ENCODE results near the gene PLXDC2. TPM values are rescaled to one million over a fixed set of nuclear protein-coding genes. Genes with fewer than 3 reads are reported as not detected.

The PLXDC2 gene
- total RNA-seq, 5 donors from 2014 or later (not counting 1 experiment from before 2014, with no cell fraction given), result 0.49 to 1.1 (median 0.56) TPM

DNA sequence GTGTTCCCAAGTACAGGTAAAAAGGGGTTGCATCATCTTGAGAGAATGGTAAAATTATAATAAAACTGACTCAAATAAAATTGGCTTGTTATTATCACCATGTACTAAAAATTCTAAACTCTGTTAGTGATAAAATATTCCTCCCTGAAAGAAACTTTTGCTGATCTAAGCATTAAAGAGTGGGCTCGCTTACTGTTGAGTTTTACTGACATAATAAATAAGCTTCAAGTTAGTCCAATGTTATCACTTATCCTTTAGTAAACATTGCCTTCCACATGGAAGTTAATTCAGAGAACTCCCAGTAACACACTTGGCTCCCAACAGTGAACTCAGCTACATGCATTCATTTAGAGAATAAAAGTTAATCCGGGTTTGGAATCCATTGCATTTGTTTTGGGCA lies 456.4 kb downstream of the PLXDC2 start:
- Histone ChIP-seq H3K9me3 (no peaks in the 10 kb centered on the region), H3K27me3 (replicated peaks in 1 of 2; ENCODE audit: control insufficient read depth in 2 of 2, extremely low read depth in 1 of 2, insufficient read depth in 2 of 2, low read length in 1 of 2) (no peaks in the 10 kb centered on the region), H3K4me1 (ENCODE audit: control insufficient read depth in 1 of 2, extremely low read depth in 1 of 2, insufficient read depth in 2 of 2, low read length in 2 of 2) (no peaks in the 10 kb centered on the region), H3K27ac (ENCODE audit: low read length) (no peak overlapping the region), H3K4me3 (ENCODE audit: control insufficient read depth in 1 of 2, extremely low read depth in 1 of 2, low read length in 1 of 2) (no peak overlapping the region), H3K36me3 (ENCODE audit: control insufficient read depth in 2 of 2, extremely low read depth in 1 of 2, insufficient read depth in 1 of 2, low read length in 1 of 2) (no peaks in the 10 kb centered on the region)
- Mint-ChIP-seq H3K36me3 (no peaks in the 10 kb centered on the region), H3K27ac (no peak overlapping the region), H3K4me1 (no peaks in the 10 kb centered on the region), H3K9me3 (peaks cover 3 to 14% (median 12%) of the 10 kb centered on the region in 3 donors), H3K27me3 (no peaks in the 10 kb centered on the region), H3K4me3 (no peak overlapping the region)
- ChIA-PET POLR2A (no interaction called here), CTCF (interaction anchor here in 1 of 2 donors (0.6 kb wide), 1 partner anchor 13 kb away, joined by 4 read pairs; no protein-coding TSS in a partner anchor)
- no CpG with 5 or more reads among the region's 2 CpGs for WGBS (ENCODE audit: insufficient coverage)
- ATAC-seq (replicated peaks in 1 of 4), result no peak
- DNase-seq, result no peak

DNA sequence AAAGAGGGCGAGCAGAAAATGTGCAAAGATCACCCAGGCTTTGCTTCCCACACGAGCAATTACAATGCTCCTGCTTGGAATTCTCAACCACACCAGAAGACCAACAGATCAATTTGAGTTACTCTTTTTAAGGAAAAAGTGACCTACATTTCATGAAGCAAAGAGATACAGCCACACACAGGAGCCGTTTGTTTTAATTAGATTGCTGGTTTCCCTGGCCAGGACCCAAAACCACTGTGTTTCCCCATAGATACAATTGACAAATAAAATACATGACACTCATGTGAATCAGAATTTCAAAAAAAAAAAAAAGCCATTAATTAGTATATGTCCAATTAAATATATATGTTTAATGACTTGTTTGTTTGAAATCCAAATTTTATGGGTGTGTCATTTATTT lies 458.3 kb downstream of the PLXDC2 start:
- Mint-ChIP-seq H3K36me3 (no peaks in the 10 kb centered on the region), H3K9me3 (peaks cover 3 to 19% (median 15%) of the 10 kb centered on the region in 3 donors), H3K27ac (no peak overlapping the region), H3K4me3 (no peak overlapping the region), H3K4me1 (no peaks in the 10 kb centered on the region), H3K27me3 (no peaks in the 10 kb centered on the region)
- POLR2A ChIA-PET, result no interaction called here
- ATAC-seq (replicated peaks in 1 of 4) (no peak), DNase-seq (no peak)
- Histone ChIP-seq H3K9me3 (no peaks in the 10 kb centered on the region), H3K4me3 (ENCODE audit: control insufficient read depth in 1 of 2, extremely low read depth in 1 of 2, low read length in 1 of 2) (no peak overlapping the region), H3K36me3 (ENCODE audit: control insufficient read depth in 2 of 2, extremely low read depth in 1 of 2, insufficient read depth in 1 of 2, low read length in 1 of 2) (no peaks in the 10 kb centered on the region), H3K4me1 (ENCODE audit: control insufficient read depth in 1 of 2, extremely low read depth in 1 of 2, insufficient read depth in 2 of 2, low read length in 2 of 2) (no peaks in the 10 kb centered on the region), H3K27me3 (replicated peaks in 1 of 2; ENCODE audit: control insufficient read depth in 2 of 2, extremely low read depth in 1 of 2, insufficient read depth in 2 of 2, low read length in 1 of 2) (no peaks in the 10 kb centered on the region), H3K27ac (ENCODE audit: low read length) (no peak overlapping the region)
- CTCF ChIA-PET, result no interaction called here
- WGBS (ENCODE audit: insufficient coverage), result 70% methylated on average over 2 of the region's 3 CpGs

DNA sequence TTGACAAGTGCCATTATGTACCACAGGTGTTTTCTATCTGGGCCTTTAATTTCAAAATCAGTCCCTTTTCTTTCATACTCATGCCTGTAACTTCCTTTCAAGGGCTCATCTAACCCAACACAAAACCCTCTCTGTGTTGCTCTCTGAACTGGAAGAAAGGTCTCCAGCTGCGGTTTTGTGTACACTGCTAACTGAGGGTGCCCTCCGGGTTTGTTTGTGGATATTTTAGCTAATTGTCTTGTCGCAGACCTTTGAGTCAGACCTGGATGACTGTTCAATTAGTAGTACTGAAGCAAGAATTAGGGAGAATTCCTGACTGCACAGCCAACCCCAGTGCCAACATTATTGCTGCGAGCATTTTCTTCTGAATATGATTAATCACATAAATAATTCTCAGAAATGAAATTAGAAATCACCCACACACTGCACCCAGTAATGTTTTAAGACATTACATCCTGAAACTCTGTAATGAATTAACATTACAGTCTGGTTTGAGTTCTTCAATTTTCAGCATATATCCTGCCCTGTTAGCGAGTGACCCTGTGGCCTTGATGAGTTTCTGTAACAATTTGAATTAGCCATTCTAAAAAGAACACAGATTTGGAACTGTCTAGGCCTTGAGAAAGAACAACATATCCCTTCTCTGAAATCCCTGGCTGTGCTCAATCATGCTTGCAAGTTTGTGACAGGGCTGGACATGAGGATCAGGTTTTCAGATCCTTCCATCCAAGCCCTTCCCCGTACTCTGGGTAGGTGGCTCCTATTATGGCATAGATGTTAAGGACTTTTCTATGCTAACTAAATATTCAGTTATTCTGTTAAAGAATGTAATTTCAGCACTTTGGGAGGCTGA lies 460.1 kb downstream of the PLXDC2 start:
- CTCF ChIA-PET, result no interaction called here
- H3K27ac Mint-ChIP-seq, result no peak overlapping the region

DNA sequence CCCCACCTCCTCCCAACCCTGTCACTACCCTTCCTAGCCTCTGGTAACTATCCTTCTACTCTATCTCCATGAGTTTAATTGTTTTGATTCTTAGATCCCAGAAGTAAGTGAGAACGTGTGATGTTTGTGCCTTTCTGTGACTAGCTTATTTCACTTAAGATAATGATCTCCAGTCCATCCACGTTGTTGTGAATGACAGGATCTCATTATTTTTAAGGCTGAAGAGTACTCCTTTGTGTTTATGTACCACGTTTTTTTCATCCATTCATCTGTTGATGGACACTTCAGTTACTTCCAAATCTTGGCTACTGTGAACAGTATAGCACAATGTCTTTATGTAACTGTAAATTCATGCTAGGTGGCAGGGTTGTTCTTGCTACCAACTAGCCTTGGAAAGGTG lies 461.6 kb downstream of the PLXDC2 start:
- no peaks in the 10 kb centered on the region for H3K36me3 Mint-ChIP-seq

More for the DNA sequence above, 460.1 kb downstream of the PLXDC2 start:
- DNase-seq (no peak), ATAC-seq (replicated peaks in 1 of 4) (no peak)
- Mint-ChIP-seq H3K9me3 (peaks cover 3 to 25% (median 11%) of the 10 kb centered on the region in 3 donors), H3K36me3 (no peaks in the 10 kb centered on the region), H3K4me1 (no peaks in the 10 kb centered on the region), H3K27me3 (no peaks in the 10 kb centered on the region), H3K4me3 (no peak overlapping the region)
- Histone ChIP-seq H3K4me3 (ENCODE audit: control insufficient read depth in 1 of 2, extremely low read depth in 1 of 2, low read length in 1 of 2) (no peak overlapping the region), H3K27ac (ENCODE audit: low read length) (no peak overlapping the region), H3K4me1 (ENCODE audit: control insufficient read depth in 1 of 2, extremely low read depth in 1 of 2, insufficient read depth in 2 of 2, low read length in 2 of 2) (no peaks in the 10 kb centered on the region), H3K36me3 (ENCODE audit: control insufficient read depth in 2 of 2, extremely low read depth in 1 of 2, insufficient read depth in 1 of 2, low read length in 1 of 2) (no peaks in the 10 kb centered on the region), H3K27me3 (replicated peaks in 1 of 2; ENCODE audit: control insufficient read depth in 2 of 2, extremely low read depth in 1 of 2, insufficient read depth in 2 of 2, low read length in 1 of 2) (no peaks in the 10 kb centered on the region), H3K9me3 (no peaks in the 10 kb centered on the region)
- POLR2A ChIA-PET, result no interaction called here
- WGBS (ENCODE audit: insufficient coverage), result 100% methylated on average over 1 of the region's 6 CpGs

DNA sequence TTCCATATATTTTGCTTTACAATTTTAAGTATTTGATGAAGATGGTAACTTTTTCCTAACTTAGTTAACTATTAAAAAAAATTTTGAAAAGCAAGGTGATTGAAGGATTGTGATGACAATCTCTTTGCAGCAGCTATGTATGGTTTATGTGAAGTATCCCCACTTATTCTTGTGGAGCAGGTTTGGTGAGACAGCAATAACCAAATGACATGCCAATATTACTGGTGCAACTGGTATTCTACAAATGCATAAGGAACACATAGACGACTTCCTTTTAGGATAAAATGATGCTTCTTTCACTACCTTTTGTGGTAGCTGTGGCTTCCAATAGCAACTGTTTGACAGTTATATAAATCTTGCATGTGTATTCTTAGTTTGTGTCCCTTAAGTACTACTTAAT lies 465.3 kb downstream of the PLXDC2 start:
- H3K27me3 Mint-ChIP-seq, result no peaks in the 10 kb centered on the region
- no peaks in the 10 kb centered on the region for H3K4me1 Mint-ChIP-seq

More for the DNA sequence above, 461.6 kb downstream of the PLXDC2 start:
- Mint-ChIP-seq H3K27me3 (no peaks in the 10 kb centered on the region), H3K4me3 (no peak overlapping the region), H3K4me1 (no peaks in the 10 kb centered on the region), H3K27ac (no peak overlapping the region), H3K9me3 (peaks cover 0 to 22% (median 8%) of the 10 kb centered on the region in 3 donors)
- no peaks in the 10 kb centered on the region for H3K4me1 ChIP-seq (ENCODE audit: control insufficient read depth in 1 of 2, extremely low read depth in 1 of 2, insufficient read depth in 2 of 2, low read length in 2 of 2)
- no peak overlapping the region for H3K4me3 ChIP-seq (ENCODE audit: control insufficient read depth in 1 of 2, extremely low read depth in 1 of 2, low read length in 1 of 2)
- no peak overlapping the region for H3K27ac ChIP-seq (ENCODE audit: low read length)
- CTCF ChIA-PET, result no interaction called here
- no peak for ATAC-seq (replicated peaks in 1 of 4)
- H3K9me3 ChIP-seq, result no peaks in the 10 kb centered on the region
- no CpG with 5 or more reads among the region's 3 CpGs for WGBS (ENCODE audit: insufficient coverage)
- H3K27me3 ChIP-seq (replicated peaks in 1 of 2; ENCODE audit: control insufficient read depth in 2 of 2, extremely low read depth in 1 of 2, insufficient read depth in 2 of 2, low read length in 1 of 2), result no peaks in the 10 kb centered on the region
- POLR2A ChIA-PET, result no interaction called here
- no peak for DNase-seq
- H3K36me3 ChIP-seq (ENCODE audit: control insufficient read depth in 2 of 2, extremely low read depth in 1 of 2, insufficient read depth in 1 of 2, low read length in 1 of 2), result no peaks in the 10 kb centered on the region

DNA sequence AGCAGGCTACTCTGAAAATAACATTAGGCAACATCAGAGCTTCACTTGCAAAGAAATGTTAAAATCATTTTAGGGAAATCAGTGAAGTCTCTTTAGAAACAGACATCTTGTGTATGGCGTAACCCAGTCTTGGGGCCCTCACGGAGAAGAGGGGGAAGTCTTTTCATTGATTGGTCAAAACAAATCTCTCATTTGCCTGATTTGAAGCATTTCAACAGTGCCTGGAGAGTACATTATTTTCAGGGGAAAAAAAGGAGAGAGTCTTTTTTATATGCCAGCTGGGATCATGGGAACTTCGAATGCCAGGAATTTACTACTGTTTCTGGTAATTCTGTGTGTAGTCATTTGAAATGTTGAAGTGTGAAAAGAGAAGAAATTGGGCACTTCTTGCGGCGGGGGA lies 471.4 kb downstream of the PLXDC2 start:
- no peaks in the 10 kb centered on the region for H3K4me1 ChIP-seq (ENCODE audit: control insufficient read depth in 1 of 2, extremely low read depth in 1 of 2, insufficient read depth in 2 of 2, low read length in 2 of 2)
- H3K27me3 ChIP-seq (replicated peaks in 1 of 2; ENCODE audit: control insufficient read depth in 2 of 2, extremely low read depth in 1 of 2, insufficient read depth in 2 of 2, low read length in 1 of 2), result no peaks in the 10 kb centered on the region
- DNase-seq, result no peak
- CTCF ChIA-PET, result no interaction called here
- no peak overlapping the region for H3K27ac ChIP-seq (ENCODE audit: low read length)
- Mint-ChIP-seq H3K4me3 (no peak overlapping the region), H3K36me3 (no peaks in the 10 kb centered on the region), H3K4me1 (no peaks in the 10 kb centered on the region), H3K9me3 (peaks cover 5 to 12% (median 8%) of the 10 kb centered on the region in 3 donors), H3K27ac (no peak overlapping the region), H3K27me3 (no peaks in the 10 kb centered on the region)
- H3K36me3 ChIP-seq (ENCODE audit: control insufficient read depth in 2 of 2, extremely low read depth in 1 of 2, insufficient read depth in 1 of 2, low read length in 1 of 2), result no peaks in the 10 kb centered on the region
- no peak for ATAC-seq (replicated peaks in 1 of 4)
- WGBS (ENCODE audit: insufficient coverage), result 81% methylated on average over 2 of the region's 5 CpGs
- POLR2A ChIA-PET, result no interaction called here
- H3K9me3 ChIP-seq, result no peaks in the 10 kb centered on the region
- no peak overlapping the region for H3K4me3 ChIP-seq (ENCODE audit: control insufficient read depth in 1 of 2, extremely low read depth in 1 of 2, low read length in 1 of 2)

More for the DNA sequence above, 465.3 kb downstream of the PLXDC2 start:
- Histone ChIP-seq H3K4me3 (ENCODE audit: control insufficient read depth in 1 of 2, extremely low read depth in 1 of 2, low read length in 1 of 2) (no peak overlapping the region), H3K9me3 (no peaks in the 10 kb centered on the region), H3K36me3 (ENCODE audit: control insufficient read depth in 2 of 2, extremely low read depth in 1 of 2, insufficient read depth in 1 of 2, low read length in 1 of 2) (no peaks in the 10 kb centered on the region), H3K27me3 (replicated peaks in 1 of 2; ENCODE audit: control insufficient read depth in 2 of 2, extremely low read depth in 1 of 2, insufficient read depth in 2 of 2, low read length in 1 of 2) (no peaks in the 10 kb centered on the region), H3K4me1 (ENCODE audit: control insufficient read depth in 1 of 2, extremely low read depth in 1 of 2, insufficient read depth in 2 of 2, low read length in 2 of 2) (no peaks in the 10 kb centered on the region), H3K27ac (ENCODE audit: low read length) (no peak overlapping the region)
- POLR2A ChIA-PET, result no interaction called here
- Mint-ChIP-seq H3K4me3 (no peak overlapping the region), H3K9me3 (peaks cover 3 to 21% (median 4%) of the 10 kb centered on the region in 3 donors), H3K36me3 (no peaks in the 10 kb centered on the region), H3K27ac (no peak overlapping the region)
- ATAC-seq (replicated peaks in 1 of 4) (no peak), DNase-seq (no peak)
- CTCF ChIA-PET, result no interaction called here
- WGBS (ENCODE audit: insufficient coverage), result no CpG with 5 or more reads among the region's 1 CpG

All from T-cell (primary cell).